Mammary epithelial cell (primary cell): ENCODE data around the gene CCND1.

ENCODE experiments used
- EZH2 ChIP-seq: IDR thresholded peaks from 2 replicates; pipeline ENCODE4 v1.6.1; 2012; ENCODE audit warnings: low read length, inconsistent platforms, borderline replicate concordance
- TF ChIP-seq, protein P1 (sequence below), 2 donors: IDR thresholded peaks in 1 of 2; conservative IDR thresholded peaks in 1 of 2; 2 replicates each; pipeline ENCODE4 v1.5.1; 2011 to 2012; ENCODE audit warnings: inconsistent platforms in 2 of 2, low read length in 2 of 2, mild to moderate bottlenecking in 2 of 2, control low read depth in 1 of 2, low read depth in 1 of 2; ENCODE audit not compliant: insufficient read depth in 1 of 2; ENCODE audit errors: extremely low read depth in 1 of 2

DNA sequence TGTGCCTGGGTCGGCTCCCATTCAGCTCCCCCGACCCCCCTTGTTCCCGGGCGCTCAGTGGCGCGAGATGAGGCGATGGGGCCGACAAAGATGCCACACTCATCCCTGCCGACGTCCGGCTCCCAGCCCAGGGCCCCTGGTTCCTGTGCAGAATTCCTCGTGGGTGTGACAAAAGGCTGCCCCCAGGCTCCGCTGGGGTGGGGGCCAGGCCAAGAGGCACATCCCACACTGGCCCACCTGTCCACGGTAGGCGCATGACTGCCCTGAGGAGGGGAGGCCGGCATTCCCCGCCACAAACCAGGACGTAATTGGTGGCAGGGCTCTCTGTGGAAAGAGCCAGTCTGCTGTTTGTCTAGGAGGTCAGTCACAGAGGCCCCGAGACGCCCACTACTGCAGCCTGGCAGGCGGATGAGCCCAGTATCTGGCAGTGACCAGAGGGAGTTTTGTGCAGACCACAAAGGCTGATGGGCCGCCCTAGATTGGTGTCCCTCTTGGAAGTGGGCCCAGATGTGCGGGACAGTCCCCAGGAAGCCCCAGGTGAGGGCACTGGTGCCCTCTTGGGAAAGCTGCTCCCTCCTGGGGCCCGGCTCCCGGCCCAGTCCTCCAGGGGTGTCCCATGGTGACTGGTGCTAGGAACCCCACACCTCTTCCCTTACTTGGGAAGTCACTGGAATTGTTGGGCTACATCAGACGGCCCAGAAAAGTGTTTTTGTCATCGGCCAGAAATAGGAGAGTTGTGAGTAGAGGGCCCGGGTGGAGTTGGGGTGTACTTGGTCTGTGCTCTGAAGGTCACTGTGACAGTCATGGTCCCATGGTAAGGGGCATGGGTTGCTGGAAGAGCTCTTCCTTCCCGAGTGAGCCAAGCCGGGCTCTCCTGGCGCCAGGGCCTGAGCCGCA, 5.8 kb downstream of the CCND1 start:
- TF ChIP-seq, protein P1, sequence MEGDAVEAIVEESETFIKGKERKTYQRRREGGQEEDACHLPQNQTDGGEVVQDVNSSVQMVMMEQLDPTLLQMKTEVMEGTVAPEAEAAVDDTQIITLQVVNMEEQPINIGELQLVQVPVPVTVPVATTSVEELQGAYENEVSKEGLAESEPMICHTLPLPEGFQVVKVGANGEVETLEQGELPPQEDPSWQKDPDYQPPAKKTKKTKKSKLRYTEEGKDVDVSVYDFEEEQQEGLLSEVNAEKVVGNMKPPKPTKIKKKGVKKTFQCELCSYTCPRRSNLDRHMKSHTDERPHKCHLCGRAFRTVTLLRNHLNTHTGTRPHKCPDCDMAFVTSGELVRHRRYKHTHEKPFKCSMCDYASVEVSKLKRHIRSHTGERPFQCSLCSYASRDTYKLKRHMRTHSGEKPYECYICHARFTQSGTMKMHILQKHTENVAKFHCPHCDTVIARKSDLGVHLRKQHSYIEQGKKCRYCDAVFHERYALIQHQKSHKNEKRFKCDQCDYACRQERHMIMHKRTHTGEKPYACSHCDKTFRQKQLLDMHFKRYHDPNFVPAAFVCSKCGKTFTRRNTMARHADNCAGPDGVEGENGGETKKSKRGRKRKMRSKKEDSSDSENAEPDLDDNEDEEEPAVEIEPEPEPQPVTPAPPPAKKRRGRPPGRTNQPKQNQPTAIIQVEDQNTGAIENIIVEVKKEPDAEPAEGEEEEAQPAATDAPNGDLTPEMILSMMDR (conservative IDR thresholded peaks at IDR 0.05 in 1 of 2, IDR thresholded peaks at IDR 0.05 in 1 of 2; ENCODE audit: extremely low read depth in 1 of 2, insufficient read depth in 1 of 2, low read depth in 1 of 2, low read length in 2 of 2): no peak
- no peak for TF ChIP-seq EZH2
